ENCODE measurements around the gene LRRTM1.

GRCh38 chr2:80280598-80280997, 24.0 kb downstream of the LRRTM1 start:
- TF ChIP-seq POLR2A (IDR thresholded peaks at IDR 0.05; ENCODE audit: low read depth, low read length) (no peak), POLR2AphosphoS5 (IDR thresholded peaks at IDR 0.05; ENCODE audit: low read depth, low read length) (no peak), TAF1 (IDR thresholded peaks at IDR 0.05; ENCODE audit: borderline replicate concordance, low read depth, low read length) (no peak)
